IMR-90 (cell line): ENCODE results near the gene PIEZO1.

Experiments used
- CTCF ChIP-seq: conservative IDR thresholded peaks from 2 replicates; pipeline ENCODE4 v1.5.1; 2012; ENCODE audit warnings: mild to moderate bottlenecking, low read depth, low read length, improper control_type of control experiment
- FOS ChIP-seq: fragments of 150-350 bp; IDR thresholded peaks from 2 replicates; pipeline ENCODE4 v1.6.1; 2016; ENCODE audit warnings: low read depth, low read length
- MAFK ChIP-seq: IDR thresholded peaks from 2 replicates; pipeline ENCODE4 v1.6.1; 2012; ENCODE audit warnings: low read depth, low read length, improper control_type of control experiment
- MXI1 ChIP-seq: IDR thresholded peaks from 2 replicates; pipeline ENCODE4 v1.6.1; 2012; ENCODE audit warnings: low read depth, mild to moderate bottlenecking, low read length, moderate library complexity, borderline replicate concordance
- NFE2L2 ChIP-seq: fragments of 150-350 bp; IDR thresholded peaks from 2 replicates; pipeline ENCODE4 v1.6.1; 2016; ENCODE audit warnings: low read depth, mild to moderate bottlenecking, low read length
- POLR2A ChIP-seq: IDR thresholded peaks from 2 replicates; pipeline ENCODE4 v1.6.1; 2012; ENCODE audit warnings: mild to moderate bottlenecking, low read depth, low read length
- RAD21 ChIP-seq: IDR thresholded peaks from 2 replicates; pipeline ENCODE4 v1.6.1; 2012; ENCODE audit warnings: low read length, improper control_type of control experiment
- RCOR1 ChIP-seq: IDR thresholded peaks from 2 replicates; pipeline ENCODE4 v1.6.1; 2012; ENCODE audit warnings: mild to moderate bottlenecking, low read length, improper control_type of control experiment; ENCODE audit not compliant: insufficient replicate concordance
- RFX5 ChIP-seq: IDR thresholded peaks from 2 replicates; pipeline ENCODE4 v1.8.0; 2012; ENCODE audit warnings: low read depth, mild to moderate bottlenecking, low read length, moderate library complexity
- SMC3 ChIP-seq: fragments of 150-350 bp; IDR thresholded peaks from 2 replicates; pipeline ENCODE4 v1.6.1; 2016; ENCODE audit warnings: low read depth, mild to moderate bottlenecking, antibody characterized with exemption, low read length, moderate library complexity
- USF2 ChIP-seq: fragments of 150-350 bp; IDR thresholded peaks from 2 replicates; pipeline ENCODE4 v1.6.1; 2017; ENCODE audit warnings: mild to moderate bottlenecking, antibody characterized with exemption, low read length, low read depth
- TF ChIP-seq, protein P1 (sequence below): fragments of 150-350 bp; IDR thresholded peaks from 2 replicates; pipeline ENCODE4 v1.6.1; 2016; ENCODE audit warnings: low read depth, mild to moderate bottlenecking, low read length, moderate library complexity, borderline replicate concordance

DNA sequence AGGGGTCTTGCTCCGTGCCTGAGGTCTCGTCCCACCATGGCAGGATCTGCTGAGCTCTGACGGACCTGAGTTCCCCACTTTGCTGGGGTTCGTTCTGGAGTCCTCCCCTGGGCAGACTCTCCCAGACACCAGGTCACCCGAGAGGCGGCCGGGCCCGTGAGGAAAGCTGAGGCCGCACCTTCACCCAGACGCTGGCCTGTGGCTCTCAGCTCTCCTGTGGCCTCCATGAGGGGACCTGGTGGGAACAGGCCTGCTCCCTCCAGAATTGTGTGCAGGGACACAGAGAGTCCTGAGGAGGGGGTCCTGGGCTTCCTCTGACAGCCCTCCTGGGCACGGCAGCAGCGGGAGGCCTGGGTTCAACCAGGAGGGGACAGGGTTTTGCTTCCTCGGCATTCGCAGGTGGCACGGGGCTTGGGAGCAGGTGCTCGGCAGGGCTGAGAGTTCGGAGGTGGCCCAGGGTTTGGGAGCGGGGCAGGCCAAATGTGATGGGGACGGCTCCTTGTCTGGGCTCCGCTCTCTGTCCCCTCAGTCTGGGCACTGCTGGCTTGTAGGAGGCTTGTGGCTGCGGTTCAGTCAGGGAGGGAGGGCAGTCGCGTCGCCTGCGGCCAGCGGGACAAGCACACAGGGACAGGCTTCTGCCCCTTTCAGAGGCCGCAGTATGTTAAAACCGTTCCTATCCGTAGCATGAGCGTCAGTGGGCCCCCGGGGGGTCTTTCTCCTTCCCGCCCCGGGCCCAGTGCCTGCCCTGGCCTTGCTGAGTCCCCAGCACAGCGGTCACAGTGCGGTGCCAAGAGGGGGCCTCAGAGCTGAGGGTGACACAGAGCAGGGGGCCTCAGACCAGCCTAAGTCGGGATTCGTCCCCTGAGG lies 90.6 kb downstream of the PIEZO1 start:
- TF ChIP-seq CTCF = no peak
- TF ChIP-seq POLR2A = no peak
- no peak for TF ChIP-seq NFE2L2
- TF ChIP-seq USF2 = no peak
- TF ChIP-seq RFX5 = no peak
- TF ChIP-seq, protein P1, sequence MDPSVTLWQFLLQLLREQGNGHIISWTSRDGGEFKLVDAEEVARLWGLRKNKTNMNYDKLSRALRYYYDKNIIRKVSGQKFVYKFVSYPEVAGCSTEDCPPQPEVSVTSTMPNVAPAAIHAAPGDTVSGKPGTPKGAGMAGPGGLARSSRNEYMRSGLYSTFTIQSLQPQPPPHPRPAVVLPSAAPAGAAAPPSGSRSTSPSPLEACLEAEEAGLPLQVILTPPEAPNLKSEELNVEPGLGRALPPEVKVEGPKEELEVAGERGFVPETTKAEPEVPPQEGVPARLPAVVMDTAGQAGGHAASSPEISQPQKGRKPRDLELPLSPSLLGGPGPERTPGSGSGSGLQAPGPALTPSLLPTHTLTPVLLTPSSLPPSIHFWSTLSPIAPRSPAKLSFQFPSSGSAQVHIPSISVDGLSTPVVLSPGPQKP = no peak
- no peak for TF ChIP-seq MXI1
- no peak for TF ChIP-seq FOS
- no peak for TF ChIP-seq SMC3
- TF ChIP-seq RAD21 = no peak
- no peak for TF ChIP-seq MAFK
- TF ChIP-seq RCOR1 = no peak
